H9 (cell line): ENCODE data around the gene SSTR3. TPM values are rescaled to one million over a fixed set of nuclear protein-coding genes. Genes with fewer than 3 reads are reported as not detected.

Source experiments
- DNase-seq: peaks from one replicate; pipeline ENCODE4 v3.0.0-alpha.2; 2017
- H2AFZ ChIP-seq: one replicate; pipeline ENCODE4 v1.6.1; 2013; ENCODE audit warnings: mild to moderate bottlenecking, low read length, control low read depth, moderate library complexity
- H2AK5ac ChIP-seq: 2 replicates; pipeline ENCODE4 v1.6.1; 2013; ENCODE audit warnings: low read length, control low read depth, mixed read lengths; ENCODE audit not compliant: insufficient read length
- H2BK120ac ChIP-seq: one replicate; pipeline ENCODE4 v1.6.1; 2013; ENCODE audit warnings: low read depth, mild to moderate bottlenecking, low read length, control low read depth, inconsistent platforms; ENCODE audit not compliant: poor library complexity, severe bottlenecking
- H2BK12ac ChIP-seq: 2 replicates; pipeline ENCODE4 v1.6.1; 2013; ENCODE audit warnings: low read length, control low read depth, mixed read lengths, low read depth; ENCODE audit not compliant: insufficient read length
- H2BK15ac ChIP-seq: 2 replicates; pipeline ENCODE4 v1.6.1; 2013; ENCODE audit warnings: low read depth, low read length, control low read depth
- H2BK20ac ChIP-seq: one replicate; pipeline ENCODE4 v1.6.1; 2013; ENCODE audit warnings: low read depth, mild to moderate bottlenecking, low read length, control low read depth, inconsistent platforms; ENCODE audit not compliant: poor library complexity, severe bottlenecking
- H2BK5ac ChIP-seq: 2 replicates; pipeline ENCODE4 v1.6.1; 2013; ENCODE audit warnings: low read length, control low read depth, mixed read lengths; ENCODE audit not compliant: insufficient read length
- H3K14ac ChIP-seq: 2 replicates; pipeline ENCODE4 v1.6.1; 2013; ENCODE audit warnings: low read length, control low read depth; ENCODE audit not compliant: insufficient read depth
- H3K18ac ChIP-seq: 2 replicates; pipeline ENCODE4 v1.6.1; 2013; ENCODE audit warnings: low read depth, mild to moderate bottlenecking, mixed read lengths, low read length, control low read depth; ENCODE audit not compliant: insufficient read length
- H3K23ac ChIP-seq: 2 replicates; pipeline ENCODE4 v1.6.1; 2013; ENCODE audit warnings: low read length, control low read depth, mixed read lengths, low read depth; ENCODE audit not compliant: insufficient read length
- H3K23me2 ChIP-seq: 2 replicates; pipeline ENCODE4 v1.6.1; 2013; ENCODE audit warnings: low read depth, mild to moderate bottlenecking, mixed read lengths, low read length, control low read depth; ENCODE audit not compliant: insufficient read length, poor library complexity, severe bottlenecking
- H3K27ac ChIP-seq: 2 replicates; pipeline ENCODE4 v1.5.1; 2013; ENCODE audit warnings: low read length, control low read depth, mixed read lengths, low read depth; ENCODE audit not compliant: insufficient read length
- H3K27me3 ChIP-seq: 2 replicates; pipeline ENCODE4 v1.6.1; 2013; ENCODE audit warnings: low read length, control low read depth, inconsistent platforms; ENCODE audit not compliant: insufficient read depth
- H3K4ac ChIP-seq: 2 replicates; pipeline ENCODE4 v1.6.1; 2013; ENCODE audit warnings: low read depth, mild to moderate bottlenecking, control low read depth, inconsistent platforms, low read length, moderate library complexity
- H3K4me1 ChIP-seq: 2 replicates; pipeline ENCODE4 v1.6.1; 2013; ENCODE audit warnings: low read length, control low read depth, inconsistent platforms; ENCODE audit not compliant: insufficient read depth
- H3K4me2 ChIP-seq: 2 replicates; pipeline ENCODE4 v1.6.1; 2013; ENCODE audit warnings: low read length, control low read depth, mixed read lengths; ENCODE audit not compliant: insufficient read length, insufficient read depth
- H3K56ac ChIP-seq: 2 replicates; pipeline ENCODE4 v1.6.1; 2013; ENCODE audit warnings: low read depth, mild to moderate bottlenecking, mixed read lengths, low read length, control low read depth; ENCODE audit not compliant: insufficient read length
- H3K79me1 ChIP-seq: 2 replicates; pipeline ENCODE4 v1.6.1; 2013; ENCODE audit warnings: low read depth, mild to moderate bottlenecking, moderate library complexity, low read length, control low read depth, inconsistent platforms; ENCODE audit not compliant: insufficient read depth, poor library complexity, severe bottlenecking
- H3K79me2 ChIP-seq: 2 replicates; pipeline ENCODE4 v1.6.1; 2013; ENCODE audit warnings: low read length, control low read depth, inconsistent platforms; ENCODE audit not compliant: insufficient read depth
- H3K9ac ChIP-seq: 2 replicates; pipeline ENCODE4 v1.6.1; 2013; ENCODE audit warnings: low read length, control low read depth, mixed read lengths; ENCODE audit not compliant: insufficient read length; ENCODE audit errors: extremely low read depth
- H3K9me3 ChIP-seq: one replicate; pipeline ENCODE4 v1.6.1; 2013; ENCODE audit warnings: low read depth, low read length, inconsistent platforms; ENCODE audit not compliant: control insufficient read depth
- H3T11ph ChIP-seq: one replicate; pipeline ENCODE4 v1.6.1; 2013; ENCODE audit warnings: mild to moderate bottlenecking, low read length, control low read depth, inconsistent platforms
- H4K20me1 ChIP-seq: one replicate; pipeline ENCODE4 v1.6.1; 2013; ENCODE audit not compliant: control insufficient read depth, insufficient read length, insufficient read depth
- H4K5ac ChIP-seq: 2 replicates; pipeline ENCODE4 v1.6.1; 2013; ENCODE audit warnings: low read depth, mild to moderate bottlenecking, mixed read lengths, low read length, control low read depth; ENCODE audit not compliant: insufficient read length
- H4K8ac ChIP-seq: replicated peaks from 2 replicates; pipeline ENCODE4 v1.6.1; 2013; ENCODE audit warnings: low read length, control low read depth, mixed read lengths, low read depth; ENCODE audit not compliant: insufficient read length
- H4K91ac ChIP-seq: 2 replicates; pipeline ENCODE4 v1.6.1; 2013; ENCODE audit warnings: low read depth, mild to moderate bottlenecking, moderate library complexity, mixed read lengths, low read length, control low read depth; ENCODE audit not compliant: insufficient read length
- H3K27ac Mint-ChIP-seq, 3 experiments: 2 replicates in 2 of 3; 3 replicates in 1 of 3; pipeline ENCODE4 v1.8.0; 2020 to 2021; ENCODE audit warnings: mixed read lengths in 3 of 3, mild to moderate bottlenecking in 1 of 3, moderate library complexity in 1 of 3
- H3K27me3 Mint-ChIP-seq: 2 replicates; pipeline ENCODE4 v1.8.0; 2021; ENCODE audit warnings: low read depth, mild to moderate bottlenecking, moderate library complexity, mixed read lengths
- H3K36me3 Mint-ChIP-seq, 3 experiments: 2 replicates in 2 of 3; 3 replicates in 1 of 3; pipeline ENCODE4 v1.8.0; 2020 to 2021; ENCODE audit warnings: low read depth in 3 of 3, mixed read lengths in 3 of 3; ENCODE audit not compliant: insufficient read depth in 1 of 3
- H3K4me1 Mint-ChIP-seq, 2 experiments: 2 replicates each; pipeline ENCODE4 v1.8.0; 2020; ENCODE audit warnings: mixed read lengths in 2 of 2
- H3K4me3 Mint-ChIP-seq, 2 experiments: 2 replicates in 1 of 2; 3 replicates in 1 of 2; pipeline ENCODE4 v1.8.0; 2020 to 2021; ENCODE audit warnings: mild to moderate bottlenecking in 2 of 2, mixed read lengths in 2 of 2, moderate library complexity in 1 of 2
- H3K9me3 Mint-ChIP-seq, 2 experiments: 2 replicates in 1 of 2; 3 replicates in 1 of 2; pipeline ENCODE4 v1.8.0; 2020; ENCODE audit warnings: mild to moderate bottlenecking in 2 of 2, mixed read lengths in 2 of 2, moderate library complexity in 1 of 2
- CTCF ChIP-seq: fragments of 200-600 bp; sonication (generic); conservative IDR thresholded peaks from 3 replicates; pipeline ENCODE4 v1.8.0; 2021; ENCODE audit warnings: antibody characterized with exemption, mild to moderate bottlenecking
- WGBS: extraction: QIAGEN DNeasy Blood & Tissue Kit; methylation state at CpG from one replicate; pipeline ENCODE4 v1.1.7; 2013; ENCODE audit warnings: missing lambda C conversion rate, low lambda C conversion rate, mixed read lengths; ENCODE audit not compliant: insufficient read length; ENCODE audit errors: extremely low coverage; 5-methylcytosine and 5-hydroxymethylcytosine counted together
- total RNA-seq: library from RNA; stranded (reverse); gene quantifications from 2 replicates; pipeline ENCODE4 v1.2.1, GENCODE V29; 2021

SSTR3 gene
- total RNA-seq, 1 experiment from 2014 or later: 0.68 TPM

- Histone ChIP-seq H3K79me2 (no peaks in the 10 kb centered on the region), H2BK20ac (no peak overlapping the region)
Observed at GRCh38 chr22:37192204-37192603, 20.1 kb downstream of the SSTR3 start.

More at GRCh38 chr22:37192204-37192603, 20.1 kb downstream of the SSTR3 start:
- Histone ChIP-seq H2BK12ac (no peak overlapping the region), H3K23me2 (peaks cover 8% of the 10 kb centered on the region), H3K4ac (no peak overlapping the region), H4K91ac (no peak overlapping the region), H3K9me3 (peaks cover 5% of the 10 kb centered on the region), H3K79me1 (no peaks in the 10 kb centered on the region), H2AK5ac (no peak overlapping the region), H3K23ac (no peak overlapping the region), H3K27me3 (no peaks in the 10 kb centered on the region), H2BK5ac (no peak overlapping the region), H3K27ac (no peak overlapping the region), H3K9ac (no peak overlapping the region), H3K4me1 (peaks cover 3% of the 10 kb centered on the region; the same call in 1 of the 2 replicates), H2BK120ac (no peak overlapping the region), H3K4me2 (no peak overlapping the region), H3K14ac (no peak overlapping the region), H3K56ac (no peak overlapping the region), H4K8ac (no peak overlapping the region), H3T11ph (no peak overlapping the region), H2AFZ (no peak overlapping the region), H2BK15ac (no peak overlapping the region), H4K5ac (no peak overlapping the region), H4K20me1 (no peaks in the 10 kb centered on the region), H3K18ac (no peak overlapping the region)
- no peak for DNase-seq
- Mint-ChIP-seq H3K36me3 (peaks cover 17 to 29% (median 19%) of the 10 kb centered on the region in 3 experiments), H3K4me3 (no peak overlapping the region), H3K27ac (no peak overlapping the region), H3K4me1 (peaks cover 34 to 42% of the 10 kb centered on the region in 2 experiments), H3K9me3 (peaks cover 16 to 25% of the 10 kb centered on the region in 2 experiments), H3K27me3 (no peaks in the 10 kb centered on the region)
- WGBS: no CpG with 5 or more reads among the region's 2 CpGs
- no peak for TF ChIP-seq CTCF
